ENCODE results near the gene TRIM40.

DNA sequence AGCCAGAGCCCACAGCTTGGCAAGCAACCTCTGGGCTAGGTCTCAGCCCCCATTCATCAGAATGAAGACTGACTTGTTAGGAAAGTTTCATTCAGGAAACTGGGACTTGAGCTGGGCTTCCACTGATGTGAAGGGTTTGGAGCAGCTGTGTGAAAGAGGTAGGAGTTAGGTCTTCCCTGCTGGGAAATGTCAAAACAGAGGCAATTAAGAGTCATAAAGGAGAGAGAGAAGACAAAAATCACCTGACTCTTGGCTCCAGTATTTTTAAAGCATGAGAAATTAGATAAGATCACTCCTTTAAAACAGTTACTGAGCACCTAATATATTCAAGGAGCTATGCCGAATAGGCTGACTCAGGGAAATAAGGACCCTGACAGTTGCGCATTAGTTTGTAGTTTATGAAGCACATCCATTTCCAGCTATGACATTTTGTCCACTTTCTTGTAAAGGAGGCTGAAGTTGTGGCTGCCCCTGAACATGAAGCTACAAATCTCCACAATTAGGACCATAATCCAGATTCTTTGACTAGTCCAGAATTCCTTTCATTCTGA is 3.9 kb upstream of the TRIM40 start:
- TF ChIP-seq POLR2A (IDR thresholded peaks at IDR 0.05; ENCODE audit: extremely low read depth, insufficient read length) (no peak), CTCF (IDR thresholded peaks at IDR 0.05; ENCODE audit: low read depth, low read length) (no peak), MAX (IDR thresholded peaks at IDR 0.05; ENCODE audit: low read depth, low read length) (no peak), MYC (IDR thresholded peaks at IDR 0.05; ENCODE audit: low read depth, low read length) (no peak)
